ENCODE results near the gene HOXC9. TPM values are rescaled to one million over a fixed set of nuclear protein-coding genes. Genes with fewer than 3 reads are reported as not detected.

Gene HOXC9
- total RNA-seq, 4 donors from 2014 or later: 4.4 to 10.5 (median 7.9) TPM

DNA sequence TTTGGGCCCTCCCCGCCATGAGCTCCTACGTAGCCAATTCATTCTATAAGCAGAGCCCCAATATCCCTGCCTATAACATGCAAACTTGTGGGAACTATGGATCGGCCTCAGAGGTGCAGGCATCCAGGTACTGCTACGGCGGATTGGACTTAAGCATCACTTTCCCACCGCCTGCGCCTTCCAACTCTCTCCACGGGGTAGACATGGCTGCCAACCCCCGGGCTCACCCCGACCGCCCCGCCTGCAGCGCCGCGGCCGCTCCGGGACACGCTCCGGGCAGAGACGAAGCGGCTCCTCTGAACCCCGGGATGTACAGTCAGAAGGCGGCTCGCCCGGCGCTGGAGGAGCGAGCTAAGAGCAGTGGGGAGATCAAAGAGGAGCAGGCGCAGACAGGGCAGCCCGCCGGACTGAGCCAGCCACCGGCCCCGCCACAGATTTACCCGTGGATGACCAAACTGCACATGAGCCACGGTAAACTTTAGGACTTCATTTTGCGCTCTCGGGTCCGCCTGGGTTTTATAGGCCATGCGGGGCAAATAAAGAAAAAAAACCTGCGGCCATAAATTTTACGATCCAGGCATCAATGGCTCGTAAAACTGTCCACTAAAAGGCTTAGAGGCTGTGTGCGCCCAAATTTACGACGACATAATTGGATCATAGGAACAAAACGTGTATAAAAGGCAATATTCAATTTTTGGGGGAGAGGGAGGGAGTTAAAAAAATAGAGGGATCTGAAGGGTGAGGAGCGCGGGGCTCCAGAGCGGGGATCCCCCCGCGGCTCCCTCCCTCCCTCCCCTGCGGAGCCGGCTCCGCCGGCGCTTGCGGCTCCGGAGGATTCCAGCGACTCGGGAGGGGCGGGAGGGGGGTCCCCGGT, 33.4 kb downstream of the HOXC9 start:
- TF ChIP-seq, protein P1, sequence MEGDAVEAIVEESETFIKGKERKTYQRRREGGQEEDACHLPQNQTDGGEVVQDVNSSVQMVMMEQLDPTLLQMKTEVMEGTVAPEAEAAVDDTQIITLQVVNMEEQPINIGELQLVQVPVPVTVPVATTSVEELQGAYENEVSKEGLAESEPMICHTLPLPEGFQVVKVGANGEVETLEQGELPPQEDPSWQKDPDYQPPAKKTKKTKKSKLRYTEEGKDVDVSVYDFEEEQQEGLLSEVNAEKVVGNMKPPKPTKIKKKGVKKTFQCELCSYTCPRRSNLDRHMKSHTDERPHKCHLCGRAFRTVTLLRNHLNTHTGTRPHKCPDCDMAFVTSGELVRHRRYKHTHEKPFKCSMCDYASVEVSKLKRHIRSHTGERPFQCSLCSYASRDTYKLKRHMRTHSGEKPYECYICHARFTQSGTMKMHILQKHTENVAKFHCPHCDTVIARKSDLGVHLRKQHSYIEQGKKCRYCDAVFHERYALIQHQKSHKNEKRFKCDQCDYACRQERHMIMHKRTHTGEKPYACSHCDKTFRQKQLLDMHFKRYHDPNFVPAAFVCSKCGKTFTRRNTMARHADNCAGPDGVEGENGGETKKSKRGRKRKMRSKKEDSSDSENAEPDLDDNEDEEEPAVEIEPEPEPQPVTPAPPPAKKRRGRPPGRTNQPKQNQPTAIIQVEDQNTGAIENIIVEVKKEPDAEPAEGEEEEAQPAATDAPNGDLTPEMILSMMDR (IDR thresholded peaks at IDR 0.05): no peak
- TF ChIP-seq EP300 (IDR thresholded peaks at IDR 0.05) (no peak), POLR2A (IDR thresholded peaks at IDR 0.05) (no peak)
- peaks cover 0 to 97% (median 18%) of the 10 kb centered on the region in 4 donors for H3K4me1 ChIP-seq
- peaks cover 0 to 47% of the 10 kb centered on the region in 2 donors for H3K27me3 ChIP-seq
- WGBS, 2 donors: 1% methylated on average over 32 to 60 of the region's 61 CpGs
- DNase-seq (ENCODE audit: low spot score in 2 of 2): no peak
- peak overlapping the region; percentile 38 to 77 (median 49) for H3K4me3 ChIP-seq
- H3K27ac ChIP-seq: peak overlapping the region; percentile 66 to 99 (median 82)
- peaks cover 0 to 7% (median 0%) of the 10 kb centered on the region in 3 donors for H3K36me3 ChIP-seq
- H3K9me3 ChIP-seq: no peaks in the 10 kb centered on the region

DNA sequence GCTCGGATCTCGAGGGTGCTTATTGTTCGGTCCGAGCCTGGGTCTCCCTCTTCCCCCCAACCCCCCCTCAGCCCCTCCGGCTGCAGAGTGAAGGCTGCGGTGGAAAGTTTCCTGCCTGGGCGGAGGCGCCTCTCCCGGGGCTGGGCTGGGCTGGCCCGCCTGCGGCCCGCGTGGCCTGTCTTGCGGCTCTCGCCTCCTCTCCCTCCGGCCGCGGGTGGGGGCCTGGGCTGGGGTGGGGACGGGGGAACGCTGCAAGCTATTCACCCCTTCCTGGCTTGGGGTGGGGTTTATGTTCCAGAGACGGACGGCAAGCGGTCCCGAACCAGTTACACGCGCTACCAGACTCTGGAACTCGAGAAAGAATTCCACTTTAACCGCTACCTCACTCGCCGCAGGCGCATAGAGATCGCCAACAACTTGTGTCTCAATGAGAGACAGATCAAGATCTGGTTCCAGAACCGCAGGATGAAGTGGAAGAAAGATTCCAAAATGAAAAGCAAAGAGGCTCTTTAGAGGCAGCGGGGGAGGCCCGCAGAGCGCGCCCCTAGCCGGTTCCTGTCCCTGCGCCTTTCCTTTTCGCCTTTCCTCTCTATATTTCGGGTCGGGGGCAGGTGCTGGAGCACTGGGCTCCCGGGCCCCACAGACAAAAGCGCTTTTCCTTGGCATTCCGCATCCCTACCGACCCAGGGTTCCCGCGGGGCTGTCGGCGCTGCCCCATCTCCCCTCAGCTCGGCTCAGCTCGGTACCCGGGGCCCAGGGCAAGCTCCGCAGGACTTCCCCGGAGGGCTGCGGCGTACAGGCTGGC, 34.2 kb downstream of the HOXC9 start:
- WGBS, 2 donors: 14 to 17% methylated on average over 42 to 57 of the region's 57 CpGs
- Histone ChIP-seq H3K9me3 (no peaks in the 10 kb centered on the region), H3K27ac (peak overlapping the region; percentile 66 to 99 (median 82)), H3K4me1 (peaks cover 0 to 97% (median 23%) of the 10 kb centered on the region in 4 donors), H3K4me3 (peak overlapping the region; percentile 38 to 77 (median 49)), H3K27me3 (peaks cover 0 to 47% of the 10 kb centered on the region in 2 donors), H3K36me3 (peaks cover 0 to 7% (median 0%) of the 10 kb centered on the region in 3 donors)
- no peak for DNase-seq (ENCODE audit: low spot score in 2 of 2)
- TF ChIP-seq, protein P1 (IDR thresholded peaks at IDR 0.05): no peak
- TF ChIP-seq POLR2A (IDR thresholded peaks at IDR 0.05) (no peak), EP300 (IDR thresholded peaks at IDR 0.05) (no peak)

DNA sequence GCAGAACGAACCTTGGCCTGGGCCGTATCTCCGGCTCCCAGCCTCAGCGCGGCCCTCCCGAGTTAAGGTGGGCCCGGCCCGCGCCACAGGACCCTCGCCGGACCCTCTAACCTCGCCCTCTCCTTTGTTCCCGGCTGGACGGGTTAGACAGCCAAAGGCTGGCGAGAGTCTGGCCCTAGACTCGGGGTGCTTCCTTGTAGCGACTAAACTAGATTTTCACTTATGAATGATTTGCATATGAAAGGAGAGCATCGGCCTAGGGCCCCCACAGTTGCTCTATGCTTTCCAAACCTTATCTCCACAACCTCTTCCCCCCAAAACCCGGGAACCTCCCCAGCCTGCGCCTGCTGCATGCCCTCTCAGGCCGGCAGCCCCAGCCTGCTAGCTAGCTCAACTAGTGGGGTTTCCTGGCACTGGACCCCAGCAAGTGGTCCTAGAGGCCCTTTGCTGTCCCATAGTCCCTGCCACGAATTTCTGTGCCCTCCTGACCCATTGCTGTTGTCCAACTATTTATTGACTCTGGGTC, 34.9 kb downstream of the HOXC9 start:
- TF ChIP-seq, protein P1 (IDR thresholded peaks at IDR 0.05): no peak
- TF ChIP-seq EP300 (IDR thresholded peaks at IDR 0.05) (no peak), POLR2A (IDR thresholded peaks at IDR 0.05) (no peak)
- peak overlapping the region; percentile 38 to 77 (median 49) for H3K4me3 ChIP-seq
- peak overlapping the region; percentile 66 to 99 (median 82) for H3K27ac ChIP-seq
- no peaks in the 10 kb centered on the region for H3K9me3 ChIP-seq
- H3K4me1 ChIP-seq: peaks cover 0 to 97% (median 23%) of the 10 kb centered on the region in 4 donors
- DNase-seq (ENCODE audit: low spot score in 2 of 2): no peak
- peaks cover 0 to 5% (median 0%) of the 10 kb centered on the region in 3 donors for H3K36me3 ChIP-seq
- H3K27me3 ChIP-seq: peaks cover 0 to 41% of the 10 kb centered on the region in 2 donors
- WGBS, 2 donors: 38 to 53% methylated on average over 12 to 16 of the region's 22 CpGs

DNA sequence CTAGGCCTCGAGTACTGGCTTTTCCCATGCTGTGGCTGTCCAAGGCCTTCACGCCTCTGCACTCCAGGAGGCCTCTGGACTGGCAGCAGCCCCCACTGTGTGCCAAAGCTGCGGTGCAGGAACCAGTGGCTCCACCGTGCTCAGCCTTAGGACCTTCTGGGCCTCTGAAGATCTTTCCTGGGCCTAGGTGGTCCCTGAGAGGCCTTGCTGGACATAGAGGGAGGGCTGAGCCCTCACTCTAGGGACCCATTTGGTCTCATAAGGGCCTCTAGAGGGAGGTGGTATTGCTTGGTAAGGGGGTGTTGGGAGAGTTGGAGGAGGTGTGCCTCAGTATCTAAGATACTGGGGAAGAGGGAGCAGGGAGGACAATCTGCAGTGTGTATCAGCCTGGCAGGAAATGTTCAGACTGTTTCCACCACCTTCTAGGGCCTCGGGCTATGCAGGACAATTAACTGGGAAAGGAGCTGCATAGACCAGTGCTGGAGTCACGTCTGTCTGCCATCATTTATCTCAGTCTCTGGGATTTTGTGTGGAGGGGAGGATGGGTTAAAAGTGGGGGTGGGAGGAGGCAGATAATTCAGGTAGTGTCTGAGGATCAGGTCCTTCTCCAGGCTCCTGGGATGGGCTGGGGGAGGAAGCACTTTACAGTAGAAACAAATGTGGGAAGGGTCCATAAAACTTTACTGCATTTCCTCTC, 35.8 kb downstream of the HOXC9 start:
- Histone ChIP-seq H3K36me3 (no peaks in the 10 kb centered on the region), H3K27me3 (peaks cover 0 to 32% of the 10 kb centered on the region in 2 donors), H3K4me3 (no peak overlapping the region), H3K27ac (peak overlapping the region in 3 of 4 donors; percentile 69 to 99 (median 96)), H3K4me1 (peaks cover 0 to 95% (median 23%) of the 10 kb centered on the region in 4 donors), H3K9me3 (no peaks in the 10 kb centered on the region)
- WGBS, 2 donors: 49 to 64% methylated on average over 6 of the region's 6 CpGs
- DNase-seq (ENCODE audit: low spot score in 2 of 2): no peak
- TF ChIP-seq EP300 (IDR thresholded peaks at IDR 0.05): no peak
- no peak for TF ChIP-seq POLR2A (IDR thresholded peaks at IDR 0.05)
- TF ChIP-seq, protein P1 (IDR thresholded peaks at IDR 0.05): no peak
